ENCODE measurements around the gene MYCBP2. TPM values are rescaled to one million over a fixed set of nuclear protein-coding genes. Genes with fewer than 3 reads are reported as not detected.

Gene MYCBP2
- total RNA-seq, 1 donor from 2014 or later: 91.6 TPM

GRCh38 chr13:77136902-77137420 lies 189.9 kb downstream of the MYCBP2 start:
- Histone ChIP-seq H3K9me3 (no peaks in the 10 kb centered on the region), H3K27ac (no peak overlapping the region), H3K36me3 (peaks cover 73% of the 10 kb centered on the region), H3K27me3 (ENCODE audit: low read depth) (no peaks in the 10 kb centered on the region), H3K4me1 (no peaks in the 10 kb centered on the region), H3K4me3 (no peak overlapping the region)
- TF ChIP-seq CTCF (IDR thresholded peaks at IDR 0.05): no peak
- intact Hi-C loops (cut with DNase I): no loop called here
- DNase-seq (no peak), ATAC-seq (no peak)

DNA sequence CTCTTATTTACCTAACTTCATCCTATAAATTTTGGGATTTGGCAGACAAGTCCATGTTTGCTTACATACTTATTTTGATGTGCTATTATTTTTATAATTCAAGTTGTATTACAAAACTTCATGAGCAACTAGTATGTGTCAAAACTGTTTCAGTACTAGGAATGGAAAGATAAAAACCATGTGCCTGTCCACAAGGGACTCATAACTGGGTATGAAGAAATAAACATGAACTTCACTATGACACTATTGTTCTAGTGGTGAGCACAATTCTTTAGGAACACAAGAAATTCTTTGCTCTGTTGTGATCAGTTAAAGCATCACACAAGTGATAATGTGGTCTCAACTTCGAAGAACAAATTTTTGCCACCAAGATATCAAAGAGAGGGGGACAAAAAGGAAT lies 202.5 kb downstream of the MYCBP2 start:
- Histone ChIP-seq H3K9me3 (no peaks in the 10 kb centered on the region), H3K4me3 (no peak overlapping the region), H3K27me3 (ENCODE audit: low read depth) (no peaks in the 10 kb centered on the region), H3K4me1 (no peaks in the 10 kb centered on the region), H3K27ac (no peak overlapping the region), H3K36me3 (peaks cover 48% of the 10 kb centered on the region)
- DNase-seq (no peak), ATAC-seq (no peak)
- intact Hi-C loops (cut with DNase I): no loop called here
- TF ChIP-seq CTCF (IDR thresholded peaks at IDR 0.05): no peak

DNA sequence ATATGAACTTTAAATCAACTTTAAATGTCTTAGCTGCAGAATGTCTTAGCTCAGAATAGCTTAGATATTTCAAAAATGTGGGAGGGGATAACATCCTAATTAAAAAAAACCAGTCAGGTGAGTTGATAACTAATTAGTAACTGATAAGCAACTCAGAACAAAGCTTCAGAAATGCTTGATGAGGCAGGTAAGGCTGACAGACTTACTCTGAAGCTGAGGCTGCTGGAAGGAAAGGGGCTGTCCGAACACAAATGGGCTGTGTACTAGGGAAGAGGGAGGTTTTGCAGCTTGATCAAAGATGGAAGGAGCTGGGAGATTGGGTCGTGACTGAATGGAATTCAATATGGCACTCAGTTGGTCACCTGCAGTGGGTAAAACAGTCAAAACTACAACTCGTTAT lies 208.8 kb downstream of the MYCBP2 start:
- intact Hi-C loops (cut with DNase I): no loop called here

GRCh38 chr13:77114271-77114670 lies 212.6 kb downstream of the MYCBP2 start:
- TF ChIP-seq CTCF (IDR thresholded peaks at IDR 0.05): no peak
- H3K27ac ChIP-seq: no peak overlapping the region
- DNase-seq: no peak
- no peaks in the 10 kb centered on the region for H3K27me3 ChIP-seq (ENCODE audit: low read depth)
- no peak for ATAC-seq
- no peaks in the 10 kb centered on the region for H3K4me1 ChIP-seq
- H3K9me3 ChIP-seq: peaks cover 6% of the 10 kb centered on the region
- no peak overlapping the region for H3K4me3 ChIP-seq
- intact Hi-C loops (cut with DNase I): no loop called here
- peaks cover 24% of the 10 kb centered on the region for H3K36me3 ChIP-seq

More for the DNA sequence above, 208.8 kb downstream of the MYCBP2 start:
- no peak for TF ChIP-seq CTCF (IDR thresholded peaks at IDR 0.05)
- Histone ChIP-seq H3K27ac (no peak overlapping the region), H3K27me3 (ENCODE audit: low read depth) (no peaks in the 10 kb centered on the region), H3K36me3 (peaks cover 48% of the 10 kb centered on the region), H3K4me1 (no peaks in the 10 kb centered on the region), H3K9me3 (no peaks in the 10 kb centered on the region), H3K4me3 (no peak overlapping the region)
- ATAC-seq (no peak), DNase-seq (no peak)

- Histone ChIP-seq H3K4me3 (no peak overlapping the region), H3K36me3 (peaks cover 20% of the 10 kb centered on the region), H3K27me3 (ENCODE audit: low read depth) (no peaks in the 10 kb centered on the region), H3K9me3 (peaks cover 6% of the 10 kb centered on the region), H3K4me1 (no peaks in the 10 kb centered on the region), H3K27ac (no peak overlapping the region)
- TF ChIP-seq CTCF (IDR thresholded peaks at IDR 0.05): no peak
- ATAC-seq (no peak), DNase-seq (no peak)
- intact Hi-C loops (cut with DNase I): no loop called here
Measured at GRCh38 chr13:77113496-77113895, 213.4 kb downstream of the MYCBP2 start.

DNA sequence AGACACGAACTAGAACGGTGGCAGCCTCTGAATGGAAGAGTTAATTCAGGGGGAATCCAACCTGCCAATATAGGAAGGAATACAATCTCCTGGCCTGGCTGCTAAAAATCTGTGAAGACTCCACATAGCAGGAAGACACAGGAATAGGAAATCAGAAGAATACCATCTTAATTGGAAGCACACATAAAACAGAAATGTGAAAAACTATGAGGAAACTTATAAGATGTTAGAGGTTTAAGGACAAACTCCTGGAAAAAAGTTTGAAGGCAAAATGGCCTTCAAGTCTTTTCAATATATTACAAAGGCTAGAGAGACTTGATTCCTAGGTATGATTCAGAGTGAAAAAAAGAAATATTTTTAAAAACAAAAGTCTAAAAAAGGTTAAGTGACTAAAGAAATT lies 221.8 kb downstream of the MYCBP2 start:
- Histone ChIP-seq H3K36me3 (peaks cover 12% of the 10 kb centered on the region), H3K4me1 (no peaks in the 10 kb centered on the region), H3K9me3 (no peaks in the 10 kb centered on the region), H3K27me3 (ENCODE audit: low read depth) (no peaks in the 10 kb centered on the region), H3K4me3 (no peak overlapping the region), H3K27ac (no peak overlapping the region)
- intact Hi-C loops (cut with DNase I): no loop called here
- no peak for TF ChIP-seq CTCF (IDR thresholded peaks at IDR 0.05)
- ATAC-seq: no peak
- DNase-seq: no peak
